Spinal cord (tissue), 10 donors: ENCODE results near the gene LGI1. TPM values are rescaled to one million over a fixed set of nuclear protein-coding genes. Genes with fewer than 3 reads are reported as not detected.

Experiments used
- DNase-seq, 6 donors: peaks; one replicate each; pipeline versions ENCODE4 v3.0.0 to v3.0.0-alpha.2; 2013 to 2015; ENCODE audit warnings: low spot score in 6 of 6, low read depth in 4 of 6
- H3K27ac ChIP-seq: one replicate; pipeline ENCODE4 v1.5.1; 2013; ENCODE audit warnings: low read depth, low read length, control low read depth
- H3K27me3 ChIP-seq: one replicate; pipeline ENCODE4 v1.6.1; 2013; ENCODE audit warnings: low read length; ENCODE audit not compliant: control insufficient read depth, insufficient read depth
- H3K36me3 ChIP-seq: one replicate; pipeline ENCODE4 v1.6.1; 2013; ENCODE audit warnings: low read length; ENCODE audit not compliant: control insufficient read depth, insufficient read depth
- H3K4me1 ChIP-seq: one replicate; pipeline ENCODE4 v1.6.1; 2013; ENCODE audit warnings: low read length; ENCODE audit not compliant: control insufficient read depth, insufficient read depth
- H3K4me3 ChIP-seq: one replicate; pipeline ENCODE4 v1.5.1; 2013; ENCODE audit warnings: low read depth, low read length, control low read depth
- H3K9me3 ChIP-seq: one replicate; pipeline ENCODE4 v1.6.1; 2013; ENCODE audit warnings: low read length; ENCODE audit not compliant: control insufficient read depth, insufficient read depth
- WGBS: methylation state at CpG from one replicate; pipeline ENCODE4 v1.1.5; 2013; ENCODE audit warnings: missing lambda C conversion rate; ENCODE audit not compliant: insufficient coverage; 5-methylcytosine and 5-hydroxymethylcytosine counted together
- polyA plus RNA-seq, 2 donors: library from polyadenylated mRNA; unstranded; fragments of 120-200 nt; gene quantifications; one replicate each; pipeline ENCODE4 v1.2.1, GENCODE V29; 2013; ENCODE audit not compliant: insufficient read length in 2 of 2
- total RNA-seq, 2 donors: library from RNA; depleted of rRNA in 1 of 2; stranded (reverse); fragments of 120-200 nt in 1 of 2; fragments of >200 nt in 1 of 2; gene quantifications; one replicate each; pipeline versions ENCODE4 v1.2.3 to v1.2.4, GENCODE V29; 2013 to 2014
- donor health status: healthy.

The LGI1 gene
- total and polyA plus RNA-seq, 4 donors: 32.4 to 68.7 (median 47.6) TPM

DNA sequence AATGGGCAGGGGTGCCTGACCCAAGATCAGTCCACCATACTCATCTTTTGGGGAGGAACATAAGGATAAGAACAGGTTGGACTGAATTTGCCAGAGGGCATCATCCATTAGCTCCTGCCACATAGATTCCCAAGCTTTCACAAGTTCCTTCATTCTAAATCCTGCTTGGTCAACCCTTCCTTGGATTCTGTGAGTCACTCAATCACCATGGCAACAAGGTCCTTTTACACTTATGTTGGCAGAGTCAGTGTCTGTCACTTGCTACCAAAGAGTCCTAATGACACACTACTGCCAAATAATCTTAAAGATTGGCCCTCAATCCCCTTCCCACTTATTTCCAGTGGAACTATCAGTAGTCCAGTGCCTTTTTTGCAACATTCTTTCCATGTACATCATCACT is 5.0 kb upstream of the LGI1 start:
- no peak overlapping the region for H3K4me3 ChIP-seq
- H3K27ac ChIP-seq: no peak overlapping the region

DNA sequence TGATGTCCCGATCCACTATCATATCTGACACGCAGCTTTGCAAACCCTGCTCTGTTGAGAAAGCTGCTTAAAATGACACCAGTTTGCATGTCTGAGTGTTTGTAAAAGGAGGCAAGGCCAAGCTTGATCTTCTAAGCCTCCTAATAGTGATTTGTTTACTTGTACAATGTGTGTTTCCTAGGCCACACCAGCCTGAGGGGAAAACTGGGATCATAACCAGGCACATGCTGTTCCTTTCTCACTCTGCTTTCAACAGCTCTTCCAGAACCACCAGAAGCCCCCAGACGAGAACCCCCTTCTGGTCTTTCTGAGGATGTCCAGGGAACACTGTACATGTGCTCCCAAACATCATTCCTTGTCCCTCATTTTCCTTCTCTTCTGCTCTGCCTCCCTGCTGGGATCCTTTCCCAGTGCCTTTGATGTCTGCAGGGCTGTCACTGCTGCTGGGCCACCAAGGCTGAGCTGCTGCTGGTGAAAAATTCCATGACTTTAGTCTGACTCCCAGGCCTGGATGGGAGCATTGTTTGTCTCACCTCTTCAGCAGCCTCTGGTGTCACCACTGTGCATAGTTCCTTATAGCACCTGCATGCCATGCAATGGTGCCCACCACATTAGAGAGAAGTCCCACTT is 4.0 kb upstream of the LGI1 start:
- DNase-seq: peak in 1 of 6 donors; percentile 44
- Histone ChIP-seq H3K27me3 (no peaks in the 10 kb centered on the region), H3K4me1 (peaks cover 23% of the 10 kb centered on the region), H3K4me3 (no peak overlapping the region), H3K9me3 (no peaks in the 10 kb centered on the region), H3K27ac (no peak overlapping the region), H3K36me3 (no peaks in the 10 kb centered on the region)
- WGBS: 43% methylated on average over 1 of the region's 3 CpGs

More for the DNA sequence above, 5.0 kb upstream of the LGI1 start:
- H3K27me3 ChIP-seq: no peaks in the 10 kb centered on the region
- no peaks in the 10 kb centered on the region for H3K36me3 ChIP-seq
- no peaks in the 10 kb centered on the region for H3K9me3 ChIP-seq
- DNase-seq: peak in 1 of 6 donors; percentile 38
- H3K4me1 ChIP-seq: peaks cover 23% of the 10 kb centered on the region

DNA sequence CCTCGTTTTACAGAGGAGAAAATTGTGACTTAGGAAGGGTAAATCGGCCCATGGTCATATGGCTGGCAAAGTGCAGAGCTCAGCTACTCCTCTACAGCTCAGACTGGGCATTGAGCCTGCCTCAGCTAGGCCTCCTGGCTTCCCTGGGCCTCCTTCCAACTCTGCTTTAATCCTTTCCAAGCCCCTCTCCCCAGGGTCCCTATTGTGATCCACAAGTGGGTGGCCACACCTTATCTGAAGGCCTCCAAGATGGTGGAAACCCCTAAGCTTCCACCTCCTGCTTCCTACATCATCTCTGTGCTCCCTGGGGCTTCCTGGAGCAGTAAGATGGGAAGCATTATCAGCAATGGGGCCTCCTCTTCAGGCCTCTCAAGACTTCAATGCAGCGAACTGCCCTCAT is 3.0 kb upstream of the LGI1 start:
- H3K27ac ChIP-seq: peak overlapping the region; percentile 71
- H3K4me3 ChIP-seq: no peak overlapping the region
- no peak for DNase-seq
- no peaks in the 10 kb centered on the region for H3K27me3 ChIP-seq
- H3K9me3 ChIP-seq: no peaks in the 10 kb centered on the region
- H3K36me3 ChIP-seq: no peaks in the 10 kb centered on the region
- H3K4me1 ChIP-seq: peaks cover 23% of the 10 kb centered on the region
- WGBS: 20% methylated on average over 1 of the region's 3 CpGs

DNA sequence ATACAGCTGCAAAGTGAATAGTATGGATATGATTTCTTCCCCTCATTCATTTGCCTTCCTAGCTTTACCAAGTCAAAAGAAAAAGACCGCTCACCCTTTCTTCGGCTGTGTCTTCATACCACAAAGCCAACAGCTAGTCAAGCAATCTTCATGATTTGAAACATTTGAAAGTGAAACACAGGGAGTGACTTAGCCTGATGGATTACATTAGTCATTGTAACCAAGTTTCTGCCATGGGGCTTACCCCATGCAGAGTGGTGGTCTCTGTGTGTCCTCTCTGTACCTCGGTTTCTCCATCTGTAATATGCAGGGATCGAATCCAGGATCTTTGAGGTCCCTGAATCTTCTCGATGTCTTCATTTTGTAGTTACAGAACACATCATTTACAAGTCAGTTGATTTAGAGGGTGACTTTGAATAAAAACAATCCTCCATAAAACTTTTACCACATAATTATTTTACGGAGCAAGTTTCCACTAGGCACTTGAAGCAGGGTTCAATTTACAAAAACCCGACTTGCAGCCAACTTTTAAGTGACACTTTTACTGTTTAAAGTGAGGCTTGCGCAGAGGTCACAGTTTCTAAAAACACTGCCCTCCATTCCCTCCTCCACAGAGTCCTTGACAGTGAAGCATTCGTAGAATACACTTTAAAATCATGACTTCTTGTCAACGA is 2.2 kb upstream of the LGI1 start:
- Histone ChIP-seq H3K27ac (peak overlapping the region; percentile 71), H3K4me3 (no peak overlapping the region), H3K27me3 (no peaks in the 10 kb centered on the region), H3K4me1 (peaks cover 23% of the 10 kb centered on the region), H3K36me3 (no peaks in the 10 kb centered on the region), H3K9me3 (no peaks in the 10 kb centered on the region)
- WGBS: 55% methylated on average over 5 of the region's 10 CpGs
- no peak for DNase-seq

DNA sequence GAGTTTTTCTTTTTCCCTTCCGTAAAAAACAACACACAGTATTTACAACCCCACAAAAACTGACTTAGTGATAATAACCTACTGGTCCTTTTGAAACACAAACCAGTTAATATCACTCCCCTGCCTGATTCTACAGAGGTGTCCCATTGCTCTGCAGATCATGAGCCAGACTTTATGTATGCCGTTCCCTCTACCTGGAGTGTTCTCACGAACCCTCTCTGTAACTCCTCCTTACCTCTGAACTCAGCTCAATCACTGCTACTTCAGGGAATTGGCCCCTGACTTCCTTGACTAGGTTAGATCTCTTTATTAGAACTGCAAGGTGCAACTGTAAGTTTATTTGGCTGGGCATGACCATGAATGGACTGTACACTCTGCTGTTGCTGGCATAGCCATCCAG is 1.6 kb upstream of the LGI1 start:
- Histone ChIP-seq H3K4me1 (peaks cover 23% of the 10 kb centered on the region), H3K36me3 (no peaks in the 10 kb centered on the region), H3K9me3 (no peaks in the 10 kb centered on the region), H3K27me3 (no peaks in the 10 kb centered on the region), H3K4me3 (no peak overlapping the region), H3K27ac (peak overlapping the region; percentile 71)
- 63% methylated on average over 3 of the region's 3 CpGs for WGBS
- no peak for DNase-seq

DNA sequence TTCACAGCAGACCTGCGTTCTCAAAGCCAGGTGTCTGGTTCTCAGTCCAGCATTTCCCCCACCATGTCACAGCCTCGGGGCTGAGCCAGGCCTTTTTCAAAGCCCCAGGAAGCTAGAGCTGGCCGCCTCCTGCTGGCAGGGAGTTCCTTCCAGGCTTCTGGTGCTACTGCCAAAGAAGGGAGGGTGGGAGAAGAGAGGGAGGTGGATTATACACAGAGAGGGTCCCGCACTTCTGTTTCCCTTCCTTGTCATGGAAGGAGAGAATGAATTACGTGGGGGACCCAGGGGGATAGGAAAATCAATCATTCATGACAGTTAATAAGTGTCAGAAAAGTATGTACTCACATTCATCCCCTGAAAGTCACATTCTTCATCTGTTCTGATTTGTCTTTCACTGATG is 600 bp upstream of the LGI1 start:
- Histone ChIP-seq H3K9me3 (no peaks in the 10 kb centered on the region), H3K4me1 (peaks cover 20% of the 10 kb centered on the region), H3K27me3 (no peaks in the 10 kb centered on the region), H3K36me3 (no peaks in the 10 kb centered on the region), H3K4me3 (peak overlapping the region; percentile 28), H3K27ac (peak overlapping the region; percentile 68)
- 15% methylated on average over 4 of the region's 5 CpGs for WGBS
- peak in 1 of 6 donors; percentile 64 for DNase-seq

DNA sequence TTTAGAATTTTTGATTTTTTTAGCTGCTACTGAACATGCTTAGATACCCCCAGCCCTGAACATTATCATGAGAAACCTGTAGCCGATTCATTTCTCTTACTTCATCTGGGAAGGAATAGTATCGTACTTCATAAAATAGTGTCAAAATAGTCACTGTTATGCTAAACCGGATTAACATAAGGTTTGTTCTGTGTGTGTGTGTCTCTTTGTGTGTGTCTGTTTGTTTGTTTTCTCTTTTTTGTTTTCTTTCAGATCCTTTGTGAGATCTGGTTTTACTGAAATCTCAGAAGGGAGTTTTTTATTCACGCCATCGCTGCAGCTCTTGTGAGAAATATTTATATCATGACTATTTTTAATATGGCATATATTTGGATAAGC is 761 bp downstream of the LGI1 start:
- Histone ChIP-seq H3K27me3 (no peaks in the 10 kb centered on the region), H3K9me3 (no peaks in the 10 kb centered on the region), H3K27ac (peak overlapping the region; percentile 72), H3K4me3 (peak overlapping the region; percentile 28), H3K36me3 (no peaks in the 10 kb centered on the region), H3K4me1 (peaks cover 20% of the 10 kb centered on the region)
- no peak for DNase-seq
- WGBS: no CpG with 5 or more reads among the region's 5 CpGs

DNA sequence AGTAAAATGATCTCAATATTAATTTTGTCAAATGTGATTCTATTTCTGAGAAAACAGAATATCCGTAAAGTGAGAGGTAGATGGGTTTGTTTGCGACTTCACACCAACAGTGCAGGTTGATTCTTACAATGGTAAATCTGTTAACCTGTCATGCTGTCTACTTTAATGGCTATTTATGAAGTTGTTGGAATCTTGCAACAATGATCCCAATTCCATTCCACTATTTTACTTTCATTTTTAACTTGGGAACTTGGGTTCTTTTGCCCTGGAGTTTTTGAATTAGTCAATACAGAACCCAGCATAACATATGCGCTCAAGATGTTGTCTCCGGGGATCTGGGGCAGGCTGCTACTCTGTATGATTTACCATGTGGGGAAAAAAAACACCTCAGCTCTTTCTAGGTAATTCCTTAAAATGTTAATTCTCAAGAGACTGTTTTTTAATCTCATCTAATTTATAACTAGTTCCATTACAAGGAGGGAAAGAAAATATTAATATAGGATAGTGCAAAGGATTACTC is 1.2 kb downstream of the LGI1 start:
- Histone ChIP-seq H3K27me3 (no peaks in the 10 kb centered on the region), H3K36me3 (no peaks in the 10 kb centered on the region), H3K4me3 (peak overlapping the region; percentile 28), H3K27ac (no peak overlapping the region), H3K9me3 (no peaks in the 10 kb centered on the region), H3K4me1 (peaks cover 17% of the 10 kb centered on the region)
- DNase-seq: peak in 2 of 6 donors; percentile 49 to 57
- no CpG with 5 or more reads among the region's 4 CpGs for WGBS

DNA sequence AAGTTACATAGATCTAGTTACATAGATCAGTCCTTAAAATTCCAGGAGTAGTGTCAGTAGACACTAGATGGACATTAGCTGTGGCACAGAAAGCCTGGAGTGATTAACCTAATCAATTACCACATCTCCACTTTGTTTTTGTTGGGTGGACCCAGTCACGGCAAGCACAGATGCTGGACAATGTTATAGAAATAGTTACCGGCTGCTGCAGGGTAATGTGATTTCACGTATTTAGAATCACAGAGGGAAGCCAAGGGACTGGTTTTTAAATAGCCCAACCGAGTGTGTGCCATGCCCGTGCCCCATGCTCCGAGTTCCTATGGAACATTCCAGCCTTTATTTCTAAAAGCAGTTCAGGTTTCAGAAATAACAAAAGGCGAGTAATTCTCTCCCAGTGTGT is 2.8 kb downstream of the LGI1 start:
- Histone ChIP-seq H3K4me1 (peaks cover 10% of the 10 kb centered on the region), H3K4me3 (no peak overlapping the region), H3K27me3 (no peaks in the 10 kb centered on the region), H3K9me3 (no peaks in the 10 kb centered on the region), H3K36me3 (no peaks in the 10 kb centered on the region), H3K27ac (no peak overlapping the region)
- WGBS: 47% methylated on average over 6 of the region's 7 CpGs
- DNase-seq: no peak

DNA sequence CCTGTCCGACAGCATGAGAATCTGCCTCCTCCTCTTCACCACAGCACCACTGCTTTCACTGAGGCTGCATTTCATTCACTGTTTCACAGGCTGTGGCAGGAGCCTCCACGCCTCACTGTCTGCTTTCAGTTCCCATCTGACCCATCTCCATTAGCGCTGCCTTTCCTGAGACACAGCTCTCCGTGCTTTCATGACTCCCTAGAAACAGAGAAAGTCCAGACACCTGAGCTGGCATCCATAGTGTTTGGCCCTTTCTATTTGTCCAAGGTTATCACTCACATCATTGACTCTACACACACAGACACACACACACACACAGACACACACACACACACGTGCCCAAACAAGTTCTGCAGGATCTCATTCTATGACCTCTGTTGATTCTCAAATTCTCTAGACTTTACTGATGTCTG is 5.2 kb downstream of the LGI1 start:
- Histone ChIP-seq H3K4me1 (peaks cover under 1% of the 10 kb centered on the region), H3K4me3 (no peak overlapping the region), H3K27me3 (no peaks in the 10 kb centered on the region), H3K27ac (no peak overlapping the region), H3K36me3 (no peaks in the 10 kb centered on the region), H3K9me3 (no peaks in the 10 kb centered on the region)
- no peak for DNase-seq
- 45% methylated on average over 4 of the region's 5 CpGs for WGBS
